ENCODE results near the gene CRADD. TPM values are rescaled to one million over a fixed set of nuclear protein-coding genes. Genes with fewer than 3 reads are reported as not detected.

Gene CRADD
- total and polyA plus RNA-seq, 10 of the 15 experiments (the other 5 are each of a cell fraction or from before 2014, with no cell fraction given) = 7.6 to 15.5 (median 11.7) TPM

GRCh38 chr12:93857991-93858447, 180.8 kb downstream of the CRADD start:
- no peaks in the 10 kb centered on the region for H3K27me3 ChIP-seq (replicated peaks in 1 of 2; ENCODE audit: control insufficient read depth in 2 of 2, insufficient read depth in 2 of 2, low read length in 1 of 2)
- in situ Hi-C loops (cut with MboI) = no loop called here
- WGBS (ENCODE audit: insufficient coverage, insufficient replicate concordance, low lambda C conversion rate, missing lambda C conversion rate) = 88% methylated on average over 2 of the region's 2 CpGs
- no peaks in the 10 kb centered on the region for H4K20me1 ChIP-seq (ENCODE audit: control insufficient read depth, insufficient read depth)
- no peaks in the 10 kb centered on the region; the same call in 1 of the 3 replicates for H3K9me3 ChIP-seq (replicated peaks; ENCODE audit: control insufficient read depth, insufficient read depth, low read length)
- H3K9ac ChIP-seq (ENCODE audit: control insufficient read depth, insufficient read depth, low read length) = no peak overlapping the region
- H2AFZ ChIP-seq (ENCODE audit: control insufficient read depth, low read depth, low read length) = no peak overlapping the region
- no TSS peak for BruUV-seq (replicated peaks)
- DNase-seq (ENCODE audit: low read depth, low spot score) (no peak), FAIRE-seq (no peak), ATAC-seq (no peak)
- no peaks in the 10 kb centered on the region for H3K4me1 ChIP-seq (ENCODE audit: control insufficient read depth, insufficient read depth, low read length)
- no peak overlapping the region for H3K4me3 ChIP-seq
- intact Hi-C loops (cut with micrococcal nuclease; ENCODE audit: unreplicated experiment) = no loop called here
- H3K27ac ChIP-seq (ENCODE audit: control insufficient read depth, insufficient read depth) = no peak overlapping the region
- TF ChIP-seq YBX1 (IDR thresholded peaks at IDR 0.05) = no peak
- no peak for TF ChIP-seq GABPA (IDR thresholded peaks at IDR 0.05; ENCODE audit: low read depth)
- no peak for TF ChIP-seq NFIC (IDR thresholded peaks at IDR 0.05; ENCODE audit: low read depth, low read length)
- no peak for TF ChIP-seq SREBF1 (IDR thresholded peaks at IDR 0.05; ENCODE audit: low read length)
- no peak for TF ChIP-seq RCOR1 (conservative IDR thresholded peaks at IDR 0.05; ENCODE audit: low read depth, low read length)
- TF ChIP-seq BRCA1 (IDR thresholded peaks at IDR 0.05; ENCODE audit: low read depth, low read length) = no peak
- TF ChIP-seq HDAC6 (IDR thresholded peaks at IDR 0.05; ENCODE audit: unreplicated experiment) = no peak
- no peak for TF ChIP-seq POLR2A (IDR thresholded peaks at IDR 0.05; ENCODE audit: low read depth, low read length)
- TF ChIP-seq FOS (IDR thresholded peaks at IDR 0.05; ENCODE audit: borderline replicate concordance, extremely low read depth, insufficient read length) = no peak
- TF ChIP-seq MEF2B (IDR thresholded peaks at IDR 0.05; ENCODE audit: partially characterized antibody, poor library complexity, severe bottlenecking) = no peak
- TF ChIP-seq JUNB (IDR thresholded peaks at IDR 0.05) = no peak
- no peaks in the 10 kb centered on the region for H3K36me3 ChIP-seq (ENCODE audit: control insufficient read depth in 2 of 2, insufficient read depth in 2 of 2, low read length in 1 of 2)
- RAD21 ChIA-PET (ENCODE audit: unreplicated experiment) = no interaction called here
- CTCF ChIA-PET = interaction anchor here (1.3 kb wide), 1 partner anchor 137 kb away, joined by 3 read pairs; no protein-coding TSS in a partner anchor
- H3K79me2 ChIP-seq (ENCODE audit: control insufficient read depth, insufficient read depth, low read length) = no peaks in the 10 kb centered on the region
- SMC1A ChIA-PET (ENCODE audit: uncharacterized antibody, unreplicated experiment) = no interaction called here
- POLR2A ChIA-PET = no interaction called here
- no peak overlapping the region for H3K4me2 ChIP-seq (ENCODE audit: control insufficient read depth, insufficient read depth)

All from GM12878 (cell line).